NCI-H1048 (cell line): Measurements from ENCODE around the gene ZNF660.
"Not testable (repeated sequence)": the region's sequence is repeated elsewhere in the genome, so short reads cannot be mapped to it uniquely, and the experiment has no call there.

Experiments
- DNase-seq: peaks from one replicate; lab custom pipeline; 2025; lab: John Stamatoyannopoulos, UW

ZNF660 gene

DNA sequence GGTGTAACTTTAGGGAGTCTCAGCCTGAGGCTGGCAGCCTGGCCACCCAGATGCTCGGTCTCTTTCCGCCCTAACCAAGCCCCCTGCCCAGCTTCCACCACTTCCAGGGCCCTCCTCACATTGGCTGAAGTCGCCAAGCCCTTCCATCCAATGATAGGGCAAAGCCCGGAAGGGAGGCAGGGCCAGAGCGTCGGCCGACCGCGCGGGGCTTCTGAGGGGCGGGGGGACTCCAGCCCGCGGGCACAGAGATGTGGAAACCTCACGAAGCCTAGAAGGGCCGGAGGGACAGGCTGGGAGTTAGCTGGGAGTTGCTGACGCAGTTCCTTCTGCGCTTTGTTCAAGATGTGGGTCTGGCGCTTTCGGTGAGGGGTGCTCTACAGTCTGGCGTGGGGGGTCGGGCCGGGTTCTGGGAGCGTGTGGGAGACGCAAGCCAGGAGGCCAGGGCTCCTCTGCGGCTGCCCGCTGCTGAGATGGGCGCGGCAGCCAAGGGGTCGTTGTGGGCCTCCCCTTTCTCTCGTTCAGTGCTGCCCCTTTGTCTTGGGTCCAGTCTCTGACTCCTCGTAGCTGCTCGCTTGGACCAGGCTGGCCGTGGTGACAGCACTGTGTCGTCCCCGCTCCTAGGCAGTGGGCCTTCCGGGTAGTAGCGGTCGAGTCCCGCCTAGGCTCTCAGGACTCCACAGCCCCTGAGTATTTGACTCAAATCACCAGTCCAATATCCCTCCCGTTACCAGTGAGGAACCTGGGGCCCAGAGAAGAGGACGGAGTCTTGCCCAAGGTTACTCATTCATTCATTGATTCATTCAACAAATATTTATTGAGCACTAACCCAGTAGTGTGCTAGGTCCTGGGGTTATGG, at the start of gene ZNF660:
Gene ZNF660, plus strand, starts transcription at position 319 of the 856 bp plus-strand sequence. CDS start 9,230 bp downstream, outside the sequence.
- no peak for DNase-seq

GRCh38 chr3:44535364-44535763, 49.4 kb upstream of the ZNF660 start:
- DNase-seq, result no peak

DNA sequence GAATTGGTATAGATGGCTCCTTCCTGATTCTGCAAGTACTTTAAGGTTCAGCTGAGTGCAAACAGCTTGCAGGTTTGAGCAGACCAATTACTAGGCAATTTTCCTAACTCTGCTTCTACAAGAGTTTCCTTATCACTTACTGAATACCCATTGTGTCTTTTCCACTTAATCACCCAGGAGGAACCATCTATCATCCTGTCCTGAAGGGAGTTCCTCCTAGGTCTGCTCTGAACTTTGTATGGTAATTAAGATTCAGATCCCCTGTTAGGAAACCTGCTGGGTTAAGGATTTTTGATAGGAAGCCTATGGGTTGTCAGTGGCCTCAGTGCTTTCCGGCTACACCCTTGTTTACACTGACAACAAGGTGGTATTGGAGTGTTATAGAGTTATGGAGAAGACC, 40.0 kb upstream of the ZNF660 start:
- not testable (repeated sequence) for DNase-seq

DNA sequence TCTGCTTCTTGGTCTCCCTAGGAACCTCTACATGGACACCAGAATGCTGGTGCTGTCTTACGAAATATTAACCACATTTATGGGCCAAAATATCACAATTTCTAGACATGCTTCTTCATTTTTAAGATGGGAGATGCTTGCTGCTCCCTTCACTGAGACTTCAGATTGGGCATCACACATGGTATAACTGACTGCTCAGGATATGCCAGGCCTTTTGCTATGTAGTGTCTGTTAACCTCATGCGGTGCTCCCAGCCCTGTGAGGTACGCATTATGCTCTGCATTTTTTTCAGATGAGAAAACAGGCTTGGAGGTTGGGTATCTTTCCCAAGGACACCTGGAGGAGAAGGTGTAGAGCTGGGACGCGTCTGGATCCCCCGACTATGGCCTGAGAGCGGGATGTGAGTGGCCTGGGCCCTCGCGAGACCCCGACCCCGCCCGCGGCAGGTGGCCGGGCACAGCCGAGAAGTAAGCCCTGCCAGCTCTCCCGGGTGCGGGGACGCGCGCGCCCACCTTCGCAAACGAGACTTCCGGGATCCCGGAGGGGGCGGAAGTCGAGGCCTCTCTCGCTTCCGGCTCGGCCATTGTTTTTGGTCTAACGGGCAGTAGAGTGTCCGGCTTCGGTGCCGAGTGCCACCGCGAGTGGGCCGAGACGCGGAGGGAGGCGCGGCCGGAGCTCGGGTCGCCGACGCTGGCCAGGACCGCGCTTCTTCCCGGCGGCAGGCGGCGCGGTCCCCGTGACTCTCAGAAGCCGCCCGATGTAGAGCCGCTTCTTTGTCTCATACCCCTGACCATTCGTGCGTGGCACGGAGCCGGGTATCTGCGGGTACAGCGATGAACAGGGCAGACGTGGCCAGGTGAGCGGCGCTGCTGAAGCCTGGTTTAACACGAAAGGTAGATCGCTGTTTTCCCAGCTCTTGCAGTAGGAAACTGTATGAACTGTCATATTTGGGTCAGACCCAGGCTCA, 29.9 kb upstream of the ZNF660 start, which contains the start of gene ZKSCAN7:
Gene ZKSCAN7, plus strand, starts transcription at position 568 of the 967 bp plus-strand sequence. CDS start 1,855 bp downstream, outside the sequence.
- no peak for DNase-seq

DNA sequence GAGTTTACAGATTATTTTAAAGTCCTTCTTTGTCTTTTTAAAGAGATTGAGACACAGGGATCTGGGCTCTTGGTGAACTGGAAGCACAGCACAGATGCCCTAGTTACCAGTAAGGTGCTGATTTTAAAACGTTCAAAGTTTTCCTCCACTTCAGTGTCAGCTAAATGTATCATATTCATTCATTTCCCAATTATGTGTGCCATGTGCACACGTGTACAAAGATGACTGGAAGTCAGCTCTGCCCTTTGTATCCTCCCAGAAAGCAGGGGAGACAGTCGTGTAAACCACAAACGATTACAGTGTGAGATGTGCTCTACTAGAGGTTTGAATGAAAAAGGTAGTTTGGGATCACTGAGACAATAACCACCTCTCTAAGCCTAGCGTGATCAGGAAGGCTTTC, 29.0 kb upstream of the ZNF660 start:
- DNase-seq, result no peak

DNA sequence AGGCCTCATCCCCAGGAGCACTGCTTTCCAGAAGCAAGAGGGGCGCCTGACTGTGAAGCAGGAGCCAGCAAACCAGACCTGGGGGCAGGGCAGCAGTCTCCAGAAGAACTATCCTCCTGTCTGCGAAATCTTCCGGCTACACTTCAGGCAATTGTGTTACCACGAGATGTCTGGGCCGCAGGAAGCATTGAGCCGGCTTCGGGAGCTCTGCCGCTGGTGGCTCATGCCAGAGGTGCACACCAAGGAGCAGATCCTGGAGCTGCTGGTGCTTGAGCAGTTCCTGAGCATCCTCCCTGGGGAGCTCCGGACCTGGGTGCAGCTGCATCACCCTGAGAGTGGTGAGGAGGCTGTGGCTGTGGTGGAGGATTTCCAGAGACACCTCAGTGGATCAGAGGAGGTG, 27.7 kb upstream of the ZNF660 start:
- no peak for DNase-seq

DNA sequence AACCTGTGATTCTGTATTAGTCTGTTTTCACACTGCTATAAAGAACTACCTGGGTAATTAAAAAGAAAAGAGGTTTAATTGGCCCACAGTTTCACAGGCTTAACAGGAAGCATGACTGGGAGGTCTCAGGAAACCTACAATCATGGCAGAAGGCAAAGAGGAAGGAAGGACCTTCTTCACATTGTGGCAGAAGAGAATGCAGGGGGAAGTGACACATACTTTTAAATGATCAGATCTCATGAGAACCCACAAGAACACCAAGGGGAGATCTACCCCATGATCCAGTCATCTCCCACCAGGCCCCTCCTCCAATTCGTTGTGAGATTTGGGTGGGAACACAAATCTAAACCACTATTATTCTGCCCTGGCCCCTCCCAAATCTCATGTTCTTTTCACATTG, 23.7 kb upstream of the ZNF660 start:
- no peak for DNase-seq

- DNase-seq, result no peak
Observed at GRCh38 chr3:44562147-44562546, 22.6 kb upstream of the ZNF660 start.

- no peak for DNase-seq
Observed at GRCh38 chr3:44568561-44568960, 16.2 kb upstream of the ZNF660 start.

DNA sequence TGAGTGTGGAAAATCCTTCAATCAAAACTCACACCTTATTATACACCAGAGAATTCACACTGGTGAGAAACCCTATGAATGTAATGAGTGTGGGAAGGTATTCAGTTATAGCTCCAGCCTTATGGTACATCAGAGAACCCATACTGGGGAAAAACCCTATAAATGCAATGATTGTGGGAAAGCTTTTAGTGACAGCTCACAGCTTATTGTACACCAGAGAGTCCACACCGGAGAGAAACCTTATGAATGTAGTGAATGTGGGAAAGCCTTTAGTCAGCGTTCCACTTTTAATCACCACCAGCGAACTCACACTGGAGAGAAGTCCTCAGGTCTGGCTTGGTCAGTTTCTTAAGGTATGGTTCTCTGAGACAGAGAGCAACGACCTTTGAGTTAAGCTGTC, 13.7 kb upstream of the ZNF660 start:
- DNase-seq, result no peak

DNA sequence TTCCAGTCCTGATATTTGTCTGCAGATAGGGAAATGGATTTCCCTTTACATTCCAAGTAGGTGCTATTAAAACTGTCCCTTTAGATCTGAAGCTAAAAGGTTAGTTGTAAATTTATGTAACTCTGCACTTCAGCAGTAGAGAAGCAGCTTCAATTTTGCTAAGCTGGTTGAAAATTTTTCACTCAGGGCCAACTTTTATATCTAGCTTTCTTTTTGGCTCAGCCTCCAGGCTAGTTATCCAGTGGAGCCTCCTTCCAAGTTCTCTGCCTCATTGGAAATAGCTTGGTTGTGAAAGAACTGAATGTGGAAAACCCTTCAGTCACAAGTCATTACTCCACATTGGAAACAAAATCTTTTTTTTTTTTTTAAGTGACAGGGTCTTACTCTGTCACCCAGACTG, 8.2 kb upstream of the ZNF660 start:
- no peak for DNase-seq

DNA sequence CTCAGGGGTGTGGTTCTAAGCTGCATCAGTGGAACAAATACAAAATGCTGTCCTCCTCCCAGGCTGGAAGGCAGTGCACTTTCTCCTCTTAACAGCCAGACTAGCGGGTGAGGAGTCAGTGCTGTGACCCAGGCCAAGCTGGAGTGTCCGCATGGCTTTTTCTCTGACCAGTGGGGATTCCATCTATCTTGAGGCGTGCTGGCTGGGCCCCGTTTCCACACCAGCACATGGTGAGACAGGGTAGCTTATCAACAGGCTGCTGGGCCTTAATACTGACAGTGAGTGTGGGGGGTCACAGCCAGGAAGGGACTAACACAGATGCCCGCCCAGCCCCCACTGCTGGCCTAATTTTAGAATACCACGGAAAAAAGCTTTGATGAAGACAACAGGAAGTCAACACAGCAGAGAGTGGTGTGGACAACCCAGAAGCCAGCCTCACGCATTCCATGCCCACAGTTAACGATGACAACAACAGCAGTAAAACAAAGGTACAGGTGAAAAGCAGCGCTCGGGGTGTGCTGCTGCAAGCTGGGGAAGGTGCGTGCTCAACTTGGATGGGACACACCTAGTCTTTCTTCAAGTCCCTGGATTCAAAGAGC, 7.3 kb upstream of the ZNF660 start:
- not testable (repeated sequence) for DNase-seq

DNA sequence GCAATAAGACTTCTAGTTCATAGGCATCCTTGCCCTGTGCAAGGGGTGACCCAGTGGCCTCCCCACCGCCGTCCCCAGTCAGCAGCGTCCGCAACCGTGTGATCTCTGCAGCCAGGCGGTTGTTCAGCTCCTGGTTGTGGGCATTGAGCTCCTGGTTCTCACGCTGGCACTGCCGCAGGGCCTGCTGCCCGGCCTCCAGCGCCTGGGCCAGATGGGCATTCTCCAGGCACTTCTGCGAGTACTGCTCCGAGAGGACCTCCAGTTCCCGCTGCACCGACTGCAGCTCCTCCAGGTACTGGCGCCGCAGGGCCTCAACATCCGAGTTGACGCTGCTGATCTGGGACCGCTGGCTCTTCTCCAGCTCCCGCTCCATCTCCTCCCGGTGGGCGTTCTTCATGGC, 6.4 kb upstream of the ZNF660 start:
- DNase-seq, result not testable (repeated sequence)

GRCh38 chr3:44578924-44579515, 5.7 kb upstream of the ZNF660 start:
- not testable (repeated sequence) for DNase-seq

- DNase-seq, result not testable (repeated sequence)
Observed at GRCh38 chr3:44579749-44580148, 5.0 kb upstream of the ZNF660 start.

DNA sequence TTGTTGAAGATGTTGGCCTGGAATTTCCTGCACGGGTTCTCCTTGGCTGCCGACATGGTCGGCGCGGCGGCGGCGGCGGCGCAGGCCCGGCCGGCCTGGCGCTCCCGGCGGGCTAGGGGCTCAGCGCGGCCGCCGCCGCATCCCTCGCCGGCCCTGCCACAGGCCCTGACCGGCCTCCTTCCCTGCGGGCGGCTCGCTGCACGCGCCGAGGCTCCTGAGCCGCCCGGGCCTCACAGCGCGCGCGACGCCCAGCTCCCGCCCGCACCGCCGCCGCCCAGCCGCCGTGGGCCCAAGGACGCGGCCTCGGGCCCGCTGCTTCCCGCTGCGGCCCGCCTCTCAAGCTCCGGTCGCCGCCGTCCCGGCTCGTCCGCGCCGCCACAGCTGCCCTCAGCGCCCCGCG, 3.8 kb upstream of the ZNF660 start:
- DNase-seq, result not testable (repeated sequence)

GRCh38 chr3:44596621-44597020, 11.9 kb downstream of the ZNF660 start:
- DNase-seq, result no peak

GRCh38 chr3:44601749-44602148, 17.0 kb downstream of the ZNF660 start:
- no peak for DNase-seq

- DNase-seq, result no peak
Observed at GRCh38 chr3:44612678-44613077, 27.9 kb downstream of the ZNF660 start.

DNA sequence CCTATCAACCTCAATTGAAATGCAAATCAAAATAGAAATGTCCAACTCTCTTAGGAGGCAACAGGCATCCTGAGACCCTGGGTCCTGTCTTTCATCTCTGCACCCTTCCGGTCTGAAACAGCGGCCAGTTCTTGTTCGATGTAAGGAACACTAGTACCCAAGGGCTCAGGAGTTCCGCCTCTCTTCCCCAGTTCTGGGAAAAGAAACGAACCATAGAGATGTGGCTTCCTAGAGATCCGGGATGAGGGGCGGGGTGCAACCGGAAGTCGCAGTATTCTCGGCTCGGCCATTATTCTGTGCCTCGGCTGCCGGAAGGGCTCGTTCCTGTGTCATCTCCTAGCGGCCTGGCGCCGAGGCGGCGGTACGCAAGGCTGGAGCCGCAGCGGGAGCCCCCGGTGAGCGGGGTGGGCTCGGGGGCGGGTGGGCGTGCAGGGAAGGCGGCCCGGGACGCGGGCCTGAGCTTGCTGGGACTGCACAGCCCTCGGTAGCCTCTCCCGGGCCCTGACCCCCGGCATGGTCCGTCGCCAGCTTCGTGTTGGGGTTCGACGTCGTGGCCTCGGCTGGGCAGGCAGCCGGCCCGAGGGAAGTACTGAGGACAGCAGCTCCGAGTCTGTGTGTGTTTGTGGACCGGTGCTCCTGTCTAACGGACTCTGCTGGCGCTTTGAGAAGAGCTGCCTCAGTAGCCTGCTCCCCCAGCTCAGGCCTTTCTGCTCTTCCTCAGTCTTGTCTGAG, 40.2 kb downstream of the ZNF660 start, which contains the start of gene ZNF197:
Gene ZNF197, plus strand, starts transcription at position 288 of the 732 bp plus-strand sequence. CDS start 4,119 bp downstream, outside the sequence.
- peak; percentile 79 for DNase-seq

DNA sequence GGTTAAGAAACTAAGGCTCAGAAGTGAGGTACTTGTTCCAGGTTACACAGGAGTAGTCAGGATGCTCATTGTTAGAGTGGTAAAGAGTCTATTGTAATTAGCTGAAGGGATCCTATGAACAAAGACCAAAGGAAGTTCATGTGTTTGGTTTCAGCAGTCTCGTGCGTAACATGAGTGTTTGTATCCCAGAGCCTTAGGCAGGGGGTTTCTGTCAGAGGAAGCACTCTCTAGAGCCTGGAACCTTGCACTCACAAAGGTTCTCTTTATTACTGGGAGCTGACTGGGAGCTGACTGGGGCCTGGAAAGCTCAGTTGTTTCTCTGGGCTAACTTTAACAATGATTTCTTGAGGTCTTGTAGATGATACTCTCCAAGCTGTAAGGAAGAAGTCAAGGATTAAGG, 44.0 kb downstream of the ZNF660 start:
- no peak for DNase-seq
